Keratinocyte (primary cell): ENCODE results near the gene PRKCA. TPM values are rescaled to one million over a fixed set of nuclear protein-coding genes. Genes with fewer than 3 reads are reported as not detected.

Experiments used
- DNase-seq: peaks from one replicate; pipeline ENCODE4 v3.0.0-alpha.2; 2011; ENCODE audit warnings: low read depth, missing footprints, low spot score
- FAIRE-seq: peaks from 2 replicates; lab custom pipeline; 2011; peaks lifted over from hg19 to GRCh38; lab: Jason Lieb, UNC
- H2AFZ ChIP-seq: 2 replicates; pipeline ENCODE4 v1.6.0; 2012; ENCODE audit warnings: low read length, control low read depth, inconsistent platforms; ENCODE audit not compliant: control insufficient read depth
- H3K27ac ChIP-seq: 2 replicates; pipeline ENCODE4 v1.5.1; 2011; ENCODE audit warnings: low read length; ENCODE audit not compliant: control insufficient read depth, insufficient read depth
- H3K27me3 ChIP-seq: 3 replicates; pipeline ENCODE4 v1.6.0; 2011; ENCODE audit warnings: low read length; ENCODE audit not compliant: control insufficient read depth, insufficient read depth; ENCODE audit errors: extremely low read depth
- H3K36me3 ChIP-seq, 2 experiments: 2 replicates in 1 of 2; 3 replicates in 1 of 2; pipeline ENCODE4 v1.5.1; 2011; ENCODE audit warnings: low read length in 2 of 2, mild to moderate bottlenecking in 1 of 2; ENCODE audit not compliant: control insufficient read depth in 2 of 2, insufficient read depth in 2 of 2; ENCODE audit errors: extremely low read depth in 1 of 2
- H3K4me1 ChIP-seq: 3 replicates; pipeline ENCODE4 v1.5.1; 2011; ENCODE audit warnings: low read length; ENCODE audit not compliant: control insufficient read depth, insufficient read depth; ENCODE audit errors: extremely low read depth
- H3K4me2 ChIP-seq: 3 replicates; pipeline ENCODE4 v1.6.0; 2011; ENCODE audit warnings: low read depth, low read length; ENCODE audit not compliant: control insufficient read depth, insufficient read depth; ENCODE audit errors: extremely low read depth
- H3K4me3 ChIP-seq, 3 experiments: fragments of 200-600 bp in 1 of 3; sonication (generic) in 1 of 3; 2 replicates in 2 of 3; 3 replicates in 1 of 3; pipeline ENCODE4 v1.5.1; 2011 to 2016; ENCODE audit warnings: low read length in 3 of 3, mild to moderate bottlenecking in 3 of 3, control low read depth in 2 of 3, inconsistent platforms in 1 of 3, low read depth in 1 of 3, mixed read lengths in 1 of 3, mixed run types in 1 of 3, moderate library complexity in 1 of 3; ENCODE audit not compliant: control insufficient read depth in 2 of 3, insufficient read depth in 2 of 3; ENCODE audit errors: extremely low read depth in 1 of 3
- H3K79me2 ChIP-seq: 2 replicates; pipeline ENCODE4 v1.6.0; 2012; ENCODE audit warnings: low read length; ENCODE audit not compliant: control insufficient read depth, insufficient read depth
- H3K9ac ChIP-seq: 3 replicates; pipeline ENCODE4 v1.6.0; 2011; ENCODE audit warnings: low read length; ENCODE audit not compliant: control insufficient read depth, insufficient read depth; ENCODE audit errors: extremely low read depth
- H3K9me1 ChIP-seq: 3 replicates; pipeline ENCODE4 v1.6.0; 2011; ENCODE audit warnings: low read length; ENCODE audit not compliant: control insufficient read depth, insufficient read depth; ENCODE audit errors: extremely low read depth
- H3K9me3 ChIP-seq: 2 replicates; pipeline ENCODE4 v1.5.1; 2012; ENCODE audit warnings: low read depth, low read length; ENCODE audit not compliant: control insufficient read depth
- H4K20me1 ChIP-seq: 3 replicates; pipeline ENCODE4 v1.6.0; 2011; ENCODE audit warnings: low read length; ENCODE audit not compliant: control insufficient read depth, insufficient read depth; ENCODE audit errors: extremely low read depth
- EZH2 ChIP-seq: IDR thresholded peaks from one replicate; pipeline ENCODE4 v1.6.1; 2012; ENCODE audit warnings: inconsistent platforms, mild to moderate bottlenecking, low read length, moderate library complexity
- dilution Hi-C: fragments of 300-500 bp; cut with MboI; formaldehyde crosslinking; loops from one replicate; pipeline ENCODE4 v1.7.0; 2020; ENCODE audit warnings: low sequenced_read_pairs; ENCODE audit not compliant: extremely low pct_ligation_motif_present
- polyA plus RNA-seq, 5 experiments: library from polyadenylated mRNA; depleted of rRNA in 3 of 5; stranded (reverse) in 3 of 5; stranded (forward) in 1 of 5; unstranded in 1 of 5; fragments of >200 nt; gene quantifications; 1 replicate in 1 of 5; 2 replicates in 3 of 5; 3 replicates in 1 of 5; pipeline versions ENCODE4 v1.2.1 to v1.2.3, GENCODE V29; 2011 to 2012; ENCODE audit warnings: missing spikeins in 2 of 5, low read depth in 1 of 5, low replicate concordance in 1 of 5
- TF ChIP-seq, protein P1 (sequence below), 3 experiments: IDR thresholded peaks in 1 of 3; conservative IDR thresholded peaks in 1 of 3; optimal IDR thresholded peaks in 1 of 3; 2 replicates in 2 of 3; 3 replicates in 1 of 3; pipeline versions ENCODE3 to v1.5.1; 2011; ENCODE audit warnings: low read length in 3 of 3, mild to moderate bottlenecking in 3 of 3, moderate library complexity in 2 of 3, control low read depth in 1 of 3, inconsistent platforms in 1 of 3; ENCODE audit not compliant: insufficient read depth in 2 of 3; ENCODE audit errors: extremely low read depth in 1 of 3

PRKCA gene
- polyA plus RNA-seq, 1 donor (not counting 4 experiments of a cell fraction or from before 2014, with no cell fraction given) = 3.6 TPM

DNA sequence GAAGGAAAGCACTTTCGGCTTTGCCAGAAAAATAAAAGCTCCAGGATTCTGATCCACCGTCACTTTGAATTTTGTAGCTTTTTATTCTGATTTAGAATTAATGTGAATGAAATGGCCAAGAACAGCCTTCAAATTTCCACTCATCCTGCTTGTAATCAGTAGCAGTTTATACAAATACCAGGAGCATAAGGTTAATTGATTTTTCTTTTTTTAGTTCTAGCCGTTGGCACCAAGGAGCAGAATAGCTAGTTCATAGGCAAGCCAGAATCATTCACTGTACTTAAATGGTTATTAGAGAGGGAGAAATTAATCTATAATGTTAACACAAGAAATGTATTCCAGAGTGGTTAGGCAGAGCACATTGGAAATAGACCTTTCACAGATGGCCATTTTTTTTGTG is 491.4 kb downstream of the PRKCA start:
- FAIRE-seq = no peak
- H3K9ac ChIP-seq = no peak overlapping the region

DNA sequence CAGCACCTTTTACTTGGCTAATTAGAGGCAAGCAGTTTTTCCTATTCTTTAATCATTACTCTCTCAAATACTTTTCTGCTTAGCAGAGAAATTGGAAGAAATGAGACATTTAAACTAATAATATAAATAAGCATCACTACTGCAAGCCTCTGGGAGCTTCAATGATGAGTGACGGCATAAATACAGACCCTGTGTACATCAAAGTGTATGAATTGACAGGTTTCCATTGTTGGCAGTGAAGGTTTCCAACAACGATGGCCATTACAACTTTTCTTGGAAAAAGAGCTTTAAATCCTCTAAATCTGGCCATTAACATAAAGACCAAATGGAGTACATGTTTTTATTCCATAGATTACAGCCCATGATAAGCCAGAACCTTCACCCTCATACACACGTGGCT is 493.1 kb downstream of the PRKCA start:
- Histone ChIP-seq H3K9me1 (no peaks in the 10 kb centered on the region), H3K36me3 (no peaks in the 10 kb centered on the region), H2AFZ (no peak overlapping the region), H3K9ac (no peak overlapping the region), H3K4me2 (no peak overlapping the region), H3K27ac (no peak overlapping the region), H3K9me3 (no peaks in the 10 kb centered on the region), H3K27me3 (no peaks in the 10 kb centered on the region), H3K4me3 (no peak overlapping the region), H4K20me1 (no peaks in the 10 kb centered on the region), H3K79me2 (no peaks in the 10 kb centered on the region), H3K4me1 (no peaks in the 10 kb centered on the region)
- dilution Hi-C loops = no loop called here
- FAIRE-seq = no peak
- TF ChIP-seq, protein P1, sequence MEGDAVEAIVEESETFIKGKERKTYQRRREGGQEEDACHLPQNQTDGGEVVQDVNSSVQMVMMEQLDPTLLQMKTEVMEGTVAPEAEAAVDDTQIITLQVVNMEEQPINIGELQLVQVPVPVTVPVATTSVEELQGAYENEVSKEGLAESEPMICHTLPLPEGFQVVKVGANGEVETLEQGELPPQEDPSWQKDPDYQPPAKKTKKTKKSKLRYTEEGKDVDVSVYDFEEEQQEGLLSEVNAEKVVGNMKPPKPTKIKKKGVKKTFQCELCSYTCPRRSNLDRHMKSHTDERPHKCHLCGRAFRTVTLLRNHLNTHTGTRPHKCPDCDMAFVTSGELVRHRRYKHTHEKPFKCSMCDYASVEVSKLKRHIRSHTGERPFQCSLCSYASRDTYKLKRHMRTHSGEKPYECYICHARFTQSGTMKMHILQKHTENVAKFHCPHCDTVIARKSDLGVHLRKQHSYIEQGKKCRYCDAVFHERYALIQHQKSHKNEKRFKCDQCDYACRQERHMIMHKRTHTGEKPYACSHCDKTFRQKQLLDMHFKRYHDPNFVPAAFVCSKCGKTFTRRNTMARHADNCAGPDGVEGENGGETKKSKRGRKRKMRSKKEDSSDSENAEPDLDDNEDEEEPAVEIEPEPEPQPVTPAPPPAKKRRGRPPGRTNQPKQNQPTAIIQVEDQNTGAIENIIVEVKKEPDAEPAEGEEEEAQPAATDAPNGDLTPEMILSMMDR (optimal IDR thresholded peaks at IDR 0.05 in 1 of 3, IDR thresholded peaks at IDR 0.05 in 1 of 3, conservative IDR thresholded peaks at IDR 0.05 in 1 of 3; ENCODE audit: extremely low read depth in 1 of 3, insufficient read depth in 2 of 3, low read length in 3 of 3) = no peak
- TF ChIP-seq EZH2 = no peak
- DNase-seq = no peak

More for the DNA sequence above, 491.4 kb downstream of the PRKCA start:
- H2AFZ ChIP-seq = no peak overlapping the region
- no peaks in the 10 kb centered on the region for H3K9me3 ChIP-seq
- no peak overlapping the region for H3K27ac ChIP-seq
- no peaks in the 10 kb centered on the region for H3K9me1 ChIP-seq
- TF ChIP-seq, protein P1 (optimal IDR thresholded peaks at IDR 0.05 in 1 of 3, IDR thresholded peaks at IDR 0.05 in 1 of 3, conservative IDR thresholded peaks at IDR 0.05 in 1 of 3; ENCODE audit: extremely low read depth in 1 of 3, insufficient read depth in 2 of 3, low read length in 3 of 3) = no peak
- no peak for TF ChIP-seq EZH2
- H3K27me3 ChIP-seq = no peaks in the 10 kb centered on the region
- H3K79me2 ChIP-seq = no peaks in the 10 kb centered on the region
- H4K20me1 ChIP-seq = no peaks in the 10 kb centered on the region
- H3K4me2 ChIP-seq = no peak overlapping the region
- H3K36me3 ChIP-seq = no peaks in the 10 kb centered on the region
- no peak overlapping the region for H3K4me3 ChIP-seq
- DNase-seq = no peak
- H3K4me1 ChIP-seq = no peaks in the 10 kb centered on the region
- dilution Hi-C loops = no loop called here
